GM12801 (cell line): ENCODE data around the gene RRP1.

ENCODE experiments used
- TF ChIP-seq, protein P1 (sequence below): IDR thresholded peaks from one replicate; pipeline ENCODE4 v1.5.1; 2011; ENCODE audit warnings: control low read depth; ENCODE audit not compliant: insufficient read length; ENCODE audit errors: extremely low read depth

Gene RRP1

DNA sequence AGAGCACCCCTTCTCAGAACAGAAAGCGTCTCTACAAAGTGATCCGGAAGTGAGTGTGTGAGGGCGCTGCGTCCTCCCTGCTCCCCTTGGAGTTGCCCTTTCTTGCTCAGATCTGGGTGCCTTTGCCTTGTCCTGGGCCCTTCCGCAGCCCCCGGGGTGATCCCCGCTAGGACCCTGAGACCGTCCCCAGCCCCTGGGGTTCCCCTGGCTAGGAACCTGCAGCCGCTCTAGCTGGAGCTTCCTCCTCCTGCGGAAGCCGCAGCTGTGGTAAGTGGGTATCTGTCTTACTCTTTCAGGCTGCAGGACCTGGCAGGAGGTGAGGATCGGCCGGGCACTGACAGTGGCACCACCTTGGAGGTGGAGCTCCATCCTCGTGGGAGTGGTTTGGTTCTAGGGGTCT is 11.2 kb downstream of the RRP1 start:
- TF ChIP-seq, protein P1, sequence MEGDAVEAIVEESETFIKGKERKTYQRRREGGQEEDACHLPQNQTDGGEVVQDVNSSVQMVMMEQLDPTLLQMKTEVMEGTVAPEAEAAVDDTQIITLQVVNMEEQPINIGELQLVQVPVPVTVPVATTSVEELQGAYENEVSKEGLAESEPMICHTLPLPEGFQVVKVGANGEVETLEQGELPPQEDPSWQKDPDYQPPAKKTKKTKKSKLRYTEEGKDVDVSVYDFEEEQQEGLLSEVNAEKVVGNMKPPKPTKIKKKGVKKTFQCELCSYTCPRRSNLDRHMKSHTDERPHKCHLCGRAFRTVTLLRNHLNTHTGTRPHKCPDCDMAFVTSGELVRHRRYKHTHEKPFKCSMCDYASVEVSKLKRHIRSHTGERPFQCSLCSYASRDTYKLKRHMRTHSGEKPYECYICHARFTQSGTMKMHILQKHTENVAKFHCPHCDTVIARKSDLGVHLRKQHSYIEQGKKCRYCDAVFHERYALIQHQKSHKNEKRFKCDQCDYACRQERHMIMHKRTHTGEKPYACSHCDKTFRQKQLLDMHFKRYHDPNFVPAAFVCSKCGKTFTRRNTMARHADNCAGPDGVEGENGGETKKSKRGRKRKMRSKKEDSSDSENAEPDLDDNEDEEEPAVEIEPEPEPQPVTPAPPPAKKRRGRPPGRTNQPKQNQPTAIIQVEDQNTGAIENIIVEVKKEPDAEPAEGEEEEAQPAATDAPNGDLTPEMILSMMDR = no peak

DNA sequence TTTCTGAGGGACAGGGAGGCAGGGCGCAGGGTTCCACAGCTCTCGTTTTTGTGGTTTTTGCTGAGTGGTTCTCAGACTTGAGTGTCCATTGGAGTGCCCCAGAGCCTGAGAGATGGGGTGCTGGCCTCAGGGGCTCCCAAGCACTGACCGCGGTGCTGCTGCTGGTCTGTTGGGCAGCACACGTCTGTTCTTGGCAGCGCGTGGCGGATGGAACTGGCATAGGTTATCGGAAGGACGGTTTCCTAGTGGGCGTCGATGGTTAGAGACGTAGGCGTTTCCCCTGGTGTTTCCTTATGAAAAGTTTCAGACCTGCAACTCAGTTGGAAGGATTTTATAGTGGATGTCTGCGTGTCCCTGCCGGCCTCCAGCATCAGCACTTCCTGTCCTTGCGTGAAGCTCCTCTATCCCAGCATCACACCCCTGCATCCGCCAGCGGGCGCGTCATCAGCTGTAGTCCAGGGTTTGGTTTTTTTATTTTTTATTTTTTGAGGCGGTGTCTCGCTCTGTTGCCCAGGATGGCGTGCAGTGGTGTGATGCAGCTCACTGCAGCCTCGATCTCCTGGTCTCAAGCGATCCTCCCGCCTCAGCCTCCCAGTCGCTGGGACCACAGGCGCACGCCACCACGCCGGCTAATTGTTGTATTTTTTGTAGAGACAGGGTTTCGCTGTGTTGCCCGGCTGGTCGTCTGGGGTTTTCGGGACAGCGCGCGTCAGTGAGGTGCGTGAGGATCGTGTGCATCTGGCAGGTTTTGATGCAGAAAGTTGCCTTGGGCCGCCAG is 11.8 kb downstream of the RRP1 start:
- TF ChIP-seq, protein P1 = no peak

DNA sequence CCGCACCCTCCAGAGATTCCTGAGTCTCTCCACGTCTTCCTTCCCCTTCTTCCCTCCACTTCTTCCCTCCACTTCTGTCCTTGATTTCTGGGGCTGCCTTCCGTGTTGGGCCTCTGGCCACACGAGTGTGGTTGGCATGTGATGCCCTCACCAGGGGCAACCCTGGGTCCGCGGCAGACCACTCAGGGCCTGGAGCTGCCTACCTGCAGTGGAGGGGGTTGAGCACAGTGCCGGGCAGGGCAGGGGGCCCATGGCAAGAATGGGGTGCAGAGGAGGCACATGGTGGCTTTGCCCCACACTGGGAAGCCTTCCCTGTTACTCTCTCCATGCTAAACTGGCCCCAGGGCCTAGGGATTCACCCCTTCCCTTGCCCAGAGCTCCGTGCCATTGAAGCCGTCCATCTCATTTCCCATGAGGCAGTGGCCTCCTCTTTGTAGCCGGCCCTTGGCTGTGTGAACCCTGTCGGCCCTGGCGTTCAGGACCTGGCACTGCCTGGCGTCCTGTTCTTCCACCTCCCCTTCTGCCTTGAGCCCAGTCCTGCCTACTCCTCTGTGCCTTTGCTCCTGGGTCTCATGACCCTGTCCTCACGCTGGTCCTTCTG is 13.4 kb downstream of the RRP1 start:
- TF ChIP-seq, protein P1 = no peak

DNA sequence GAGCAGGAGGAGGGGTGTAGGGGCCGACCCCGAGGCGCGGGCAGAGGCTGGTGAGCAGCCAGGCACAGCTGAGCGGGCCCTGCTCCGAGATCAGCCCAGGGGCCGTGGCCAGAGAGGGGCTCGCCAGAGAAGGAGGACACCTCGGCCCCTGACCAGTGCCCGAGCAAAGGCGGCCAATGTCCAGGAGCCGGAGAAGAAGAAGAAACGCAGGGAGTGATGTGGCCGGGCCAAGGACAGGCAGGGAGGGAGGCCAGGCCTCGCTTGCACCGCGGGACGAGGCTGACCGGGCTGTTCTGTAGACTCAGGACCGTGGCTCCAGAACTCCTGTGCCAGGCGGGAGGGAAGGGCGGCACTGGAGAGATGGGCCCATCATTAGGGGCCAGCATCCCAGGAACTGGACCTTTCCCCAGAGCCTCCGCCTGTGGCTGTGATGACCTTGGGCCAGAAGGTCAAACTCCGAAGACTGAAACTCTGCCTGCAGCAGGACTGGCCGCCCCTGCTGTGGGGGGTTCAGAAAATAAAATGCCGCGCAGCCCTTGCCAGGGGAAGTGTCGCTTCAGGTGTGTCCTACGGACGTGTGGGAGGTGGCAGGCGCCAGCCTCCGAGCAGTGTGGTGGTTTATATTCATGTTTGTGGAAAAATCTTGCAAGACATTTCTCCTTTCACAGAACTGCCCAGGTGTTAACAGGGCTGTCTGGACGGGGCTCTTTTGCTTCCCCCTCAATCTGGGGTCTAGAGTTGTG is 14.4 kb downstream of the RRP1 start:
- TF ChIP-seq, protein P1 = no peak

DNA sequence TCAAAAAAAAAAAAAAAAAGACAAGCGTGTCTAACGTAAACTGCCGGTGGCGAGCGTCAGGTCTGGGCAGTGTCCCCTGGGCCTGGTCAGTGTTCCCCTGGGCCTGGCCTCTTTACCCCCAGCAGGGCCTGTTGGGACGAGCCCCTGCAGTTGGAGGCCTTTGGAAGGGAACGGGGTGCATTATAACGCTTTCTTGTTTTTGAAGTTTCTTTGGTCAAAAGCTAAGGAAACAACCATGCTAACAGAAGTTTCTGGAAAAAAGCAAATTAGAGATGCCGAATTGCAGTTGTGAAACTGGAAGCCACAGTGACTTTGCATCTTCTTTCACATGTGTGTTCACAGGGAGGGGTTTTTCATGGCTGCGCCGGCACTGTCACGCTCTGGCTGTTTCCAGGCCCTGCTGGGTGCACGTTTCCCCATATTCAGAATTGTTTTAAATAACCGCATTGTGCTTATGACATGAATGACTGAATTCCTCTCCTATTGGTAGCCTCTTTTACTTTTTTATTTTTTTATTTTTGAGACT is 16.0 kb downstream of the RRP1 start:
- TF ChIP-seq, protein P1 = no peak

DNA sequence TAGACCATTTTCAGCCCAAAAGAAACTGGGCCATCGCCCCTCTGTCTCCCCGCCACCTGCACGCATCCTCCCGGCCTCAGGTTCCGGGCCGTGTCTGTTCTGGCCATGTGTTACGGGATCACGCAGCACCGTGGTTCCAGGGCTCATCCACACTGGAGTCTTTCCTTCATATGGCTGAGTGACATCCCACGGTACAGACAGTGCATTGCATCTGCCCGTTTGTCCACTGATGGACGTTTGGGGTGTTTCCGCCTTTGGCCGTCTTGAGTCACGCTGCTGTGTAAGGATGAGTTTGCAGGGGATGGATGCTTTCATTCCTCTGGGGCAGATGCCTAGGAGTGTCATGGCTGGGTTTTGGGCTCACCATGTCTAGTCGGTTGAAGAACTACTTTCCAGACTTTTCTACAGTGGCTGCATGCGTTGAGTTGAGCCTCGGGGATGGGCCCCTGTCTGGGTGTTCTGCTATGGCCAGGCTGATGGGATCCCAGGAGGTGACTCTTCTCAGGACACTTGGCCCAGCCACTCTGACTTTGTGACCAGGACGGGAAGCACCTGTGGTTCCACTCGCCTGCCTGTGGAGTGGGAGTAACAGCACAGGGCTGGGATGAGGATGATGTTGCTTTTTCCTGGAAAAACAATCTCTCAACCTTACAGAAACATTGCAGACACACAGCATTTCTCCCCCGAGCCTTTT is 16.8 kb downstream of the RRP1 start:
- TF ChIP-seq, protein P1 = no peak

DNA sequence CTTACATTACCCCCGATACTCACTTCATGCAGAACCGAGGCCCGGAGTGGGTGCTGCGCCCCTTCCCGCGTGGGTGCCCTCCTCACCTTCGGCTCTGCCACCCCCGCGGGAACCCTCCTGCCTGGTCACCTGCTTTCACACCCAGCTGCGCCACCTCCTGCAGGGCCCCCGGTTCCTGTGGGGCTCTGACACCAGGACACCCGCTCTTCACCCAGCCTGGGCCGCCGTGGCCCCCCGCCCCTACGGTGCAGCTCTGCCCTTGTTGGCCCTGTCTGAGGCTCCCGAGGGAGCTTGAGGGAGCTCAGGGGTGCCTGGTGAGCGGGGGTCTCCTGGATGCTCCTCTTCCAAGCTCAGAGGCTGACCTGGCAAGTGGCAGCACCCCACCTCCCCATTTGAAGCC is 19.0 kb downstream of the RRP1 start:
- TF ChIP-seq, protein P1 = no peak
